Stimulated activated CD4-positive, alpha-beta T cell treated with anti-CD3 and anti-CD28 coated beads, Interleukin-2, amount 100 ng/mL, for 24 hours (primary cell): Measurements from ENCODE around the gene NTMT1.
A peak's percentile ranks its signal among the peaks of the same experiment; 100 is the strongest.
"Not testable (repeated sequence)": the region's sequence is repeated elsewhere in the genome, so short reads cannot be mapped to it uniquely, and the experiment has no call there.

Source experiments
- DNase-seq, 2 donors: peaks; one replicate each; pipeline ENCODE4 v3.0.0-alpha.2; 2020

The NTMT1 gene

DNA sequence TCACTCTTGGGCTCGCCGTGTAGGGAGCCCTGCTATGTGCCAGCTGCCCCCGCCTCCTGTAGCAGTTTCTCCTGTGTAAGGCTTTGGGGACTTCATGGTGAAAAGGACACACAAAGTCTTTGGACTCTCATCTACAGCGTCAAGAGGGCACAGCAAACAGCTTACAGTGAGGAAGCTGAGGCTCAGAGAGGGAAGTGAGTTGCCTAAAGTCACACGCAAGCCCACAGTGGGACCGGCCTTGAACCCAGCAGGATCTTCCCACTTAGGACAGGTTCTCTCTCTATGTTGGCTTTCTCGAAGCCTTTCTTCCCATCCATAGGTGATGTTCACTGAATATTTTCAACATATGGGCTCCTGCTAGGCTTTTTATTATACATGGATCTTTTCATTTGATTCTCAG is 29.7 kb downstream of the NTMT1 start:
- DNase-seq = no peak

- no peak for DNase-seq
These were observed 30.9 kb downstream of the NTMT1 start for GRCh38 chr9:129656795-129657390.

DNA sequence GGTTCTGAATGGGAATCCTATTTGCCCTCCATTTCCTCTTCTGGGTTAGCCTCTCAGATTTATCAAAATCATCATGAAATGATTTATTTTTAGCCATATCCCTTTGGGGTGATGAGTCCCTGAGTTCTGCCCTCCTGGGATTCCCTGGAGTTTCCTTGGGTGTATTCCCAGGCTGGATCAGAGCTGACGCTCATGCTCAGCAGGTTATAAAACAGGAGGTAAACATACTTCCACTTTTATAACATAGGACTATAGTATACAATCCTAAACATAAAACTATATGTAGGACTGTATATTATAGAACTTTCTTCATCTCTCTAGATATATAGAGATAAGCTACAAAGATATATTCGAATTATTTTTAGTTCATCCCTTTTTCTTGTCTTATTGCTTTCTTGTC is 35.1 kb downstream of the NTMT1 start:
- no peak for DNase-seq

GRCh38 chr9:129662239-129662638 is 36.3 kb downstream of the NTMT1 start:
- not testable (repeated sequence) for DNase-seq

DNA sequence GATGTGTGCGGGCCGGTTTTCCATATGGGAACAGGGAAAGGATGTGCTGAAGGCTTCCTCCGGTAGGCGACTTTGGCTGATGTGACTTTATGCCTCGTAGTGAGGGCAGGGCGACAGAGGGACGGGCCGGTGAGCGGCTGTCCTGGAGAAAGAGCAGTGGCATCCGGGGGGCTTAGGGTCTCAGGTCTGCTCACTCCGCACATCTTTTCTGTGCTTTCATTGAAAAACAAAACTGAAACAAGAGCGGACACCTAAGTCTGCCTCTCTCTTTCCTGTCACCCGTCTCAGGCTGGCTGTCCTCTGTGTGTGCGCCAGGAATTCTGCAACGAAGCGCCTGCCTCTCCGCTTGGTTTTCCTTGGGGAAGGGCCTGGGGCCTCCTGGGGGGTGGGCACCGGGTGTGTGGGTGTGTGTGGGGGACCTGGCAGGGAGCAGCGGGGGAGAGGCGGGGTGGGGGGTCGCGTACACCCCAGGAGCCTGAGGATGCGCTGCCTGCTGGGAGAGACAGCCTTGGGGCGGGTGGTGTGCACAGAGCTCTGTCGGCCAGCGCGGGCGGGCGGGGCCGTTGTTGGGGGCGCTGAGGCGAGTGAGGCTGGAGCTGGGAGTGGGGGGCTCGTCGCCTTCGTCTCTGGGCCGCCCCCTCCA is 38.9 kb downstream of the NTMT1 start:
- peak in 1 of 2 donors; percentile 19 for DNase-seq

DNA sequence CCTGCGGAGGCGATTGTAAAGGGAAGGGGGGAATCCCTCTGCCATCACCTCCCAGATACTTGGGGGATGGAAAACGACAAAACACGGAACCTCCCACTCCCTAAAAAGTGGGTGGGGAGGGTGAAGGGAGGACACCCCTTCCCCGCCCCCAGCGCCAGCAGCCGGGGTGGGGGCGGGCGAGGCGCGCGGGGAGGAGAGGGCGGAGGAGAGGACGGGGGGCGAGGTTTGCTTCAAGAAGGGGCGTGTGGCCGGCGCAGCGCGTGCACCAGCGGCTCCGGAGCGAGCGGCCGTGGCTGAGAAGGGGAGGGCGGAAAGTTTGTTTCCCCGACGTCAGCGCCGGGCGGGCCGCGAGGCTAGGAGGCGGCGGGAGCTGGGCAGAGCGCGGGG is 39.4 kb downstream of the NTMT1 start, which contains the start of gene PRRX2:
TSS of gene PRRX2 (plus strand) at position 259 of the 387 bp plus-strand sequence. CDS start 221 bp downstream, outside the sequence.
- peak; percentile 43 to 64 for DNase-seq

DNA sequence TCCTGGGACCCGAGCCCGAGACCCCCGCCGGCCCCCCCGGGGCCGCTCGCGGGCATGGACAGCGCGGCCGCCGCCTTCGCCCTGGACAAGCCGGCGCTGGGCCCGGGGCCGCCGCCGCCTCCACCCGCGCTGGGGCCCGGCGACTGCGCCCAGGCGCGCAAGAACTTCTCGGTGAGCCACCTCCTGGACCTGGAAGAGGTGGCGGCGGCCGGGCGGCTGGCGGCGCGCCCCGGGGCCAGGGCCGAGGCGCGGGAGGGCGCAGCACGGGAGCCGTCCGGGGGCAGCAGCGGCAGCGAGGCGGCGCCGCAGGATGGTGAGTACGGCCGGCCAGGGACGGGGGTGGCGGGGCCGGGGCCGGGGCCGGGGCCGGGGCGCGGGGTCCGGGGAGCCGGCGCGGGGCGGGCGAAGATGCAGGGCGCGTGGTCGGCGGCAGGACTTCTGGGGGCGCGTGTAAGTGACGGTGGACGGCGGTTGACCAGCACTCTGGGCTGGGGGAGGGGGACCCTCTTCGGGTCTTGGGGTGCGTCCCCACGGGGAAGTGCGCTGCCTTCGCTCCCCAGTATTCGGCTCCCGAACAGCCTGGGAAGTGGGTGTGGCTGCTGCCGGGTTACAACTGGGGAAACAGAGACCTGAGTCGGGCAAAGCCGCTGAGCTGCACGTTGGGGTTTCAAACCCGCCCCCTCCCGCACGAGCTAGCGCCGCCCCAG is 40.0 kb downstream of the NTMT1 start:
- peak in 1 of 2 donors; percentile 6 for DNase-seq

DNA sequence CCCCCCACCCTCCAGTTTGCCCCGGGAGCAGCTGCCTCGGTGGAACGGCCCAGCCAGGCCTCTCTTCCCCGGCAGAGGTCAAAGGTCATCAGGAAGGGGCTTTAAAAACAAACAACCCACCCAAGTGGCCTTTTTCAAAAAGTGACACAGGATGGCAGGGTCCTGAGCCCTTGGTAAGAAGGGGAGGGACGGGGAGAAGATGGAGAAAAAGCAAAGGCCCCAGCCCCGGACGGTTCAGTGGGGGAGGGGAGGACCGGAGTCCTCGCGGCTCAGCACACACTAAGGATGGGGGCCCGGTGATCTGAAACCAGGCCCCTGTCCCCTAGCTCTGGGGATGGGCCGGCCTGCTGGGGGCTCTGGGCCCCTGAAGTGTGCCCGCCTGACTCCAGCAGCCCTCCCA is 40.6 kb downstream of the NTMT1 start:
- no peak for DNase-seq

GRCh38 chr9:129667378-129667777 is 41.4 kb downstream of the NTMT1 start:
- DNase-seq = no peak

DNA sequence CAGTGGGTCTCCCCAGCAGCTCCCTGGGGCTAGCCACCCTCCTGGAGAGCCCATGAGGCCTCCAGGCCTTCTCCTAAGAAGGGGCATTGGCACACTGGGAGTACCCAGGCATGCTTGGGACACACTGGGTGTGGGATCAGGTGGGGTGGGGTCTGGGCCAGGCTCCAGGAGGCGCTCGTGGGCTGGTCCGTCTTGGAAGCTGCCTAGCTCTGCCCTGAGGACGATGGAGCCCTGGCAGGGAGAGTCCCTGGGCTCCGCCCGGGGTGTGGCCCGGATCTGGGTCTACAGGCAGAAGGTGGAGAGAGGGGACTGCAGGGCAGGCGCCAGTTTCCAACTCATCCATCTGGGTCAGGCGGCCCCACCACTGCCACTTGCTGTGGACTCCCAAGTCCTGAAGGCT is 41.9 kb downstream of the NTMT1 start:
- no peak for DNase-seq

DNA sequence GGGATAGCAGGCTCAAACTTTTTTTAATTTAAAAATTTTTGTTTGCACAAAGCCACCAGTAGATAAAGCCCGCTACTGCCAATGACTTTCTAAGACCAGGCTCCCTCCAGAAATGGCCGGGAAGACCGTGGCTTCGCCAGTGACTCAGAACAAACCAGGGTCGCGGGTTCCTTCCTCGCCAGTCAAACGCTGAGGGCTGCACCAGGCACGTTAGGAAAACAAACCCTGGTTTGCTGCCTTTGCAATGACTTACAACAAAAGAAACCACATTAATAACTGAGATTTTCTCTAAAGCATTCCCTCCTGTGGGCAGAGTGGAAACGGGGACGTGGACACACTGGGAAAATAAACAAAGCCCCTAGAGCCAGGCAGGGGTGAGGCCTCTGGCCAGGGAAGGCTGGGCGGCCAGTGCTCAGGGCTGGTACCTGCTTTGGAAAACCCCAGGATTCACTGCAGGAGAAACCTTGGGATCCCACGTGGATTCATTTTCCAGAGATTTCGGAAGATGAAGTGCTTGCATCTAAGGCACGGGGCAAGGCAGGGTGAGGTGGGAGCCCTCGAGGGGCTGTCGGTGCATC is 43.3 kb downstream of the NTMT1 start:
- no peak for DNase-seq

- DNase-seq = no peak
These were observed 44.0 kb downstream of the NTMT1 start for GRCh38 chr9:129669946-129670345.

DNA sequence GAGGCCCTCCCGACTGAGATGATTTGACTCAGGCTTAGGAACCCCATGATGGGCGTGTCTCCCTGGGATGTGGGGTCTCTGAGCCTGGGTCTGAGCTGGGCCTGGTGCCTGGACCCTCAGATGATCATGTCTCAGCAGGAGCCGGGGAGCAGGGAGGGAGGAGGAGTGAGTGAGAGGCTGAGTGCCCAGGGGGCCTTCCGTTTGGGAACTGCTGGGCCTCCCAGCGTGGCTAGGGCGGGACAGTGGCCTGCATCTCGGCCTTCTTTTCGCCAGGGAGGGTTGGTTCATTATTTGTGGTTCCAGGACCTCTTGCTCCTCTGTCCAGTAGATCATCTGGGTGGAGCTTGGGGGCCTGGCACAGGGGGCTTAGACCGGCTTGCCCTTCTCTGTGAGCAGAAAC is 45.1 kb downstream of the NTMT1 start:
- no peak for DNase-seq

GRCh38 chr9:129671519-129671918 is 45.6 kb downstream of the NTMT1 start:
- peak in 1 of 2 donors; percentile 17 for DNase-seq

GRCh38 chr9:129672702-129673101 is 46.7 kb downstream of the NTMT1 start:
- DNase-seq = no peak

DNA sequence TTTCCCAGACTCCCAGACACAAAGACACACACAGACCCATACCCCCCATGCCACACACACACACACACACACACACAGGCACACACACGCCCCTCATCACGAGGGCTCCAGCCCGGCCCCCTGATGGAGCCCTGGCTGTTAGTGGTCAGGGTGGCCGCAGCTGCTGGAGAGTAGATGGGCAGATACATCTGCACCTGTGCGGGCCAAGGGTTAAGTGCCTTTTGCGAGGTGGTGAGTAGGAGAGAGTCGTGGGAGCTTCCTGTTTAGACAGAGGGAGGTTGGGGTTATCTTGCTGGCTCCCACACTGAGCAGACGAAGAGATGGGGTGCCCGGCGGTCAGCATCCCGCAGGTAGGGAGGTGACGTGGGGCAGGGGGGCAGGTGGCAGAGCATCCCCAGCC is 47.6 kb downstream of the NTMT1 start:
- DNase-seq = no peak

DNA sequence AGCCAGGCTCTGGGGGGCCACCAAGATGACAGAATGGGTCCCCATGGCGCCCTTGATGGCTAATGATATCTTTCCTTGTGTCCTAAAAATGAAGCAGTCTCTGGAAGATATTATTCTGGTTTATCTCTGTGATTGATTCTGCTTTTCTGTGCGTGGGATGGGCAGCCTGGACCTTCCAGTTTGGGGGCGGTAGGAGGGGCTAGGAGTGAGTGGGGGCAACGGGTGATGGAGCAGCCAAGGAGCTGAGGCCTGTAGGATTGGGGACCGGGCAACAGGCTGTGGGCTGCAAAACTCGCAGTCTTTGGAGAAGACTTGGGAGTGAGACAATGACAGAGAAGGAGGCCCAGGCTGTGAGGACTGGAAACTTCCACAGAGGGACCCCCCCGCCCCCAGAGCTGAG is 48.3 kb downstream of the NTMT1 start:
- DNase-seq = no peak

DNA sequence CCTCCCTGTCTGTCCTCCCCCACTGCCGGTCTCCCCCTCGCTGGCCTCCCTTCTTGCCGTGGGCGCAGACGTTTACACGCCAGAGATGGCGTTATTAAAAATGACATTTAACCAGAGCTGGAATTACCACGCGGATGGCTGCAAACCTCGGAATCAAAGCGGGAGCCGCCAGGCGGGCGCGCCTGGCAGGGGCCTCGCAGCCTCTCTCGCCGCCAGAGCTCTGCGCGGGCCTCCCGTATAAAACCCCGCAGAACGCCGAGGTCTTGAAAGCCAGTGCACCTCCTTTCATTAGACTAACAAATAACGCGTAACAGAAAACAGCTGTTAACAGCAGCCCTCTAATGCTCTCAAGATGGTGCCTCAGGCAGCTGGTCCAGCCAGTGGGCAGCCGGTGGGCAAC is 49.7 kb downstream of the NTMT1 start:
- no peak for DNase-seq

GRCh38 chr9:129676287-129676686 is 50.3 kb downstream of the NTMT1 start:
- no peak for DNase-seq

GRCh38 chr9:129676975-129677374 is 51.0 kb downstream of the NTMT1 start:
- DNase-seq = no peak

- DNase-seq = no peak
These were observed 51.5 kb downstream of the NTMT1 start for GRCh38 chr9:129677456-129677855.

DNA sequence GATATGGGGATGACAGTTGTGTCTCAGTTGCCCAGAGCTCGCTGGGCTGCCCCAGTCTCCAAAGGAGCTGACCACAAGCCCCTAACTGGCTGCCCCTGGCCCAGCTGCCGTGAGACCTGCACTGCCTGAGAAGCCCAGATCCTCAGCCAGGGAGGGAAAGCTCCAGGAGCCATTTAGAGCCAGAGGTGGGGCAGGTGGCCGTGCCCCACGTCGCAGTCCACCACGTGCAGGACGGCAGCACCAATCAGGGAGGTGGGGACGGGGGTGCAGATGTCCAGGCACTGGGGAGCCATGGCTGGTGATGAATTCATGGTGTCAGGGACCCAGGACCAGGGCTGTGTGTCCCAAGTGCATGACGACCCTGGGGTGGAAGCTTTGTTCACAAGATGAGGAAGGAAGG is 52.9 kb downstream of the NTMT1 start:
- DNase-seq = no peak

DNA sequence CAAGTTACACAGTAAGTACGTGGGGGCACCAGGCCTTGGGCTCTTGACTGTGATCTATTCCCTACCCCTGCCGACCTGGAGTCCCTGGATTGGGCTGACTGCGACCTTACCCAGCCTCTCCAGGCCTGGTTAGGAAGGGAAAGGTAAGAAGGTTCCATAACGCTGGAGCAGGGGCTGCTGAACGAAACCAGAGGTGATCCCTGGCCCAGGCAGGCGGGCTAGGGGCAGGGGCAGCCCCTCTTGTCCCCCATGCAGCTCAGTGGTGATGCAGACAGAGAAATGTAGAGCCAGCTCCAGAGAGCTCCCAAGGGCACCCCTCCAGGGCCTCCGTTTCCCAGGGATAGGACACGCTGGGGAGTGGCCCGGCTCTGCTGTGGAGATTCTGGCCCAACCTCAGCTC is 53.6 kb downstream of the NTMT1 start:
- DNase-seq = no peak

GRCh38 chr9:129681924-129682323 is 56.0 kb downstream of the NTMT1 start:
- no peak for DNase-seq
